Fibroblast of mammary gland (primary cell): ENCODE measurements around the gene MR1.

Source experiments
- DNase-seq: peaks from one replicate; pipeline ENCODE4 v3.0.0-alpha.2; 2010; ENCODE audit warnings: low read depth
- H3K4me3 ChIP-seq: 2 replicates; pipeline ENCODE4 v1.5.1; 2011; ENCODE audit warnings: low read depth, mild to moderate bottlenecking, low read length, moderate library complexity; ENCODE audit not compliant: control insufficient read depth
- CTCF ChIP-seq: conservative IDR thresholded peaks from 2 replicates; pipeline ENCODE4 v1.5.1; 2011; ENCODE audit warnings: low read depth, low read length, inconsistent platforms; ENCODE audit not compliant: control insufficient read depth, insufficient read depth

MR1 gene

DNA sequence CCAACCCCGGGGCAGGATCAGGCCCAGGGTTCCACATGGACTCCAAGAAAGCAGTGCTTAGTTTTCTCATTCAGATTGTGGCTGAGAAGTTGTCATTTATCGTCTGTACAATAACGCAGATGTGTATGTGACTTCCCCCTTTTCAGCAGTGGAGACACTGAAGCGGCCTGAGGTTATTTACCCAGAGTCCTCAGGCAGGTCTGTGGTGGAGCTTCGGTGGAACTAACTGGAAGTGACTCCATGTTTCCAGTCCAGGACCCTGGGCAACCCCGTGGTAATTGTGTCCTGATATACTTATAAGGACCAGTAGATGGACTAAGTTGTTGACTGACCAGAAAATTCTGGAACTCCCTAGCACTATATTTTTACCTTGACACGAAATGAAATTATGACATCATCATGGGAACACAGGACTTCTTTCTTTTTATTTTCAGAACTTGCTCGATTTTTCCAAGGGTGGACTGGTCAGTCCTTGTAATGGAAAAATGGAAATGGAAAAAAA is 53.7 kb downstream of the MR1 start:
- DNase-seq, result peak; percentile 26
- H3K4me3 ChIP-seq, result no peak overlapping the region
- no peak for TF ChIP-seq CTCF

GRCh38 chr1:181088079-181089016 is 54.6 kb downstream of the MR1 start, which contains the start of gene IER5:
Gene IER5 (plus strand): TSS chr1:181088700. CDS start chr1:181088903, 203 bp downstream.
- TF ChIP-seq CTCF, result no peak
- peak within 1 kb of the TSS; percentile 97 for H3K4me3 ChIP-seq
- peak; percentile 95 for DNase-seq

- DNase-seq, result no peak
- no peak for TF ChIP-seq CTCF
- peak overlapping the region; percentile 97 for H3K4me3 ChIP-seq
These were observed 55.4 kb downstream of the MR1 start for GRCh38 chr1:181089017-181089675.

- no peak for DNase-seq
- H3K4me3 ChIP-seq, result peak overlapping the region; percentile 97
- TF ChIP-seq CTCF, result no peak
These were observed 56.1 kb downstream of the MR1 start for GRCh38 chr1:181089676-181090544.

- H3K4me3 ChIP-seq, result peak overlapping the region; percentile 97
- no peak for DNase-seq
- no peak for TF ChIP-seq CTCF
These were observed 56.9 kb downstream of the MR1 start for GRCh38 chr1:181090641-181091126.
